Pons (tissue), 1 donor: Measurements from ENCODE around the gene CHMP1B.
"Not testable (repeated sequence)": the region's sequence is repeated elsewhere in the genome, so short reads cannot be mapped to it uniquely, and the experiment has no call there.

ENCODE experiments used
- DNase-seq: peaks from one replicate; pipeline ENCODE4 v3.0.0-alpha.2; 2016; ENCODE audit warnings: low spot score

The CHMP1B gene

DNA sequence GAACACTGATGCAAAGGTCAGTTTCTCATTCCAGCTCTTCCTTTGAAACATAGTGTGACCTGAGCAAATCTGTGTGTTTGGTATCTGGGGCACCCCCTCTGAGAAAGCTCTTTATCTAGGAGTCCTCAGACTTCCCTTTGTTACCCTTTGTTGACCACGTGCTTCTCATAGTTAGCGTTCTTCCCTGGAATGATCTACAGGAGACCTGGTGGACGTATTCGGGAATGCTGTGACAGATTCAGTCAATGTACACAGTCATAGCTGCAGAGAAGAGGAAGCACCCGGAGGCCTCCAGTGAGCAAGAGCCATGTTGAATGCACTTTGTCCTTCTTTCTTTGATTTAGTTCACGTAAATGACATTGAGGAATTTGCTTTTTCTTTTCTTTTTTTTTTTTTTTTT, 10.7 kb upstream of the CHMP1B start:
- DNase-seq = no peak

- DNase-seq = no peak
Observed at GRCh38 chr18:11842562-11842961, 8.7 kb upstream of the CHMP1B start.

GRCh38 chr18:11844436-11844835, 6.8 kb upstream of the CHMP1B start:
- DNase-seq = no peak

- no peak for DNase-seq
Observed at GRCh38 chr18:11845654-11846053, 5.6 kb upstream of the CHMP1B start.

DNA sequence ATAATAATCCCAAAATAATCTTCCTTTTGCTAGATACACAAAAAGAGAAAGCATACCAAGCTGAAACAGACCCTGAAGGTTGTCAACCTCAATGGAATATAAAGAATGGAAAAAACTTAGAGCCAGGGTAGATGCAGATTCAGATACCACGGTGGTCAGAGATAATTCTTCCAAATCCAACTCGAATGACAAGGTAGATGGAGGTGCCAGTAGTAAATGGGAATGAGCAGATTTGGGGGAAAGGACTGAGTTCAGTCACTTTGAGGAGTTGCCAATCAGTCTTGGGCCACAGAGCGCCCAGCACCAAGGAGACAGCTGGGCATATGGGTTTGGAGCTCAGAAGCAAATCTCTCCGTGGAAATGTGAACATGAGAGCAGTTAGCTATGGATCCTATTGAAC, 3.4 kb upstream of the CHMP1B start:
- DNase-seq = no peak

- DNase-seq = no peak
Observed at GRCh38 chr18:11849279-11849678, 1.9 kb upstream of the CHMP1B start.

DNA sequence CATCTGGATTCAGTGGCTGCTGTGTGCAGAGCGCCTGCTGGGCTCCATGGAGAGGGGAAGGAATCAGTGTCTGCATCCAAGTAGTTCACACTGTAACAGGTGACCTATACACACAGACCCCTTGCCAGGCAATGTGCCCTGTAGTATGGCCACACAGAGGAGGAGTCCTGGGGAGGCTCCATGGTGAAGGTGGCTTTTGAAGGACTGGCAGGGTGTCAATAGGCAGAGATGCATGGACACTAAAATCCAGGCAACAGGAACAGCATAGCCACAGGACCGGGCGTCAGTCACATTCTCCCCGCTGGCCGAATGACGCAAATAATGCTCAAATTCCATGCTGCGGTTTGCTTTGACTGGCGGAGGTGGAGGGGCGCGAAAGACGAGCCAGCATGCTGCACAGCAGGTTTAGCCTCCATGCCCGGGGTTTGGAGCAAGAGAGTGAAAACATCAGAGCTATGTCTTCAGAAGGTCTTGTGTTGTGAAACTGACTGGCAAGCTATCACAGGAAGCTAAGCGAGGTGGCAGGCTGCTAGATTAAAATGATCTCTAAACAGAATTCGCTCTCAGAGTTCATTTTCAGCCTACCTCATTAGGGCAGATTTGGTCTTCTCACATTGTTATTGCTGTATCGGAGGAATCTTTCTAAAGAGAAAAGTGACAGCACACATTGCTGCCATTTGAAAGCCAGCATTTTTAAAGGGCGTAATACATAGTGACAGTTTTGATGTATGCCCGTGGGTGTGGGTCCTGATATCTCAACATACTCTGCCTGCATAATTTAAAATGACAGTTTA, 1.2 kb upstream of the CHMP1B start:
- peak; percentile 66 for DNase-seq

- DNase-seq = no peak
Observed at GRCh38 chr18:11850821-11851145, 430 bp upstream of the CHMP1B start.

GRCh38 chr18:11851806-11852337, 659 bp downstream of the CHMP1B start:
- no peak for DNase-seq

GRCh38 chr18:11854554-11854953, 3.3 kb downstream of the CHMP1B start:
- not testable (repeated sequence) for DNase-seq

- peak; percentile 30 for DNase-seq
Observed at GRCh38 chr18:11857177-11857887, 6.1 kb downstream of the CHMP1B start.

GRCh38 chr18:11859282-11859830, 8.1 kb downstream of the CHMP1B start:
- DNase-seq = no peak

GRCh38 chr18:11859903-11860407, 8.7 kb downstream of the CHMP1B start:
- no peak for DNase-seq

- no peak for DNase-seq
Observed at GRCh38 chr18:11860594-11861450, 9.6 kb downstream of the CHMP1B start.

- no peak for DNase-seq
Observed at GRCh38 chr18:11861583-11862288, 10.5 kb downstream of the CHMP1B start.

GRCh38 chr18:11862468-11863137, 11.4 kb downstream of the CHMP1B start:
- DNase-seq = no peak

GRCh38 chr18:11864471-11864870, 13.3 kb downstream of the CHMP1B start:
- DNase-seq = no peak

- DNase-seq = no peak
Observed at GRCh38 chr18:11865071-11865470, 13.9 kb downstream of the CHMP1B start.

GRCh38 chr18:11866329-11866728, 15.1 kb downstream of the CHMP1B start:
- DNase-seq = no peak

GRCh38 chr18:11866764-11867163, 15.6 kb downstream of the CHMP1B start:
- no peak for DNase-seq

DNA sequence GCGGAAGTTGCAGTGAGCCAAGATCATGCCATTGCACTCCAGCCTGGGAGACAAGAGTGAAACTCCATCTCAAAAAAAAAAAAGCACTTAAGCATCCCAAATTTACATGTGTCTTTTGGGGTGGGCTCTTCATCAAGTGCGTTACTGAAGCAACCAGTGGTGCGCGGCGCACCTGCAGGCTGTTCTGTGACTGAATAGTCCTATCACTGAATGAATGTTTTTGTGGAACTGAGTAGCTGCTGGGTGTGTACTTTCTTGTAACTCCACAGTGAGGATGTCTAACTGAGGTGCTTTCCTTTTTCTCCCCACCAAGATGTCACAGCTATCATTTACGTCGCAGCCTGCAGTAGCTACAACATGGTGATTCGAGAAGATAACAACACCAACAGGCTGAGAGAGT, 17.0 kb downstream of the CHMP1B start:
- DNase-seq = no peak
